Activated effector memory CD4-positive, alpha-beta T cell treated with Interleukin-2 at 50 U/mL for 16 hours (primary cell): ENCODE measurements around the gene TRAPPC3.
"Not testable (repeated sequence)": the region's sequence is repeated elsewhere in the genome, so short reads cannot be mapped to it uniquely, and the experiment has no call there.

Experiments
- DNase-seq: peaks from one replicate; pipeline ENCODE4 v3.0.0-alpha.2; 2020

TRAPPC3 gene

GRCh38 chr1:36149237-36149972 is at the start of gene TRAPPC3:
Gene TRAPPC3, minus strand, starts transcription at chr1:36149486. Its CDS starts 108 bp downstream, at chr1:36149378.
- DNase-seq = peak; percentile 99

- DNase-seq = no peak
These were observed 49.4 kb upstream of the TRAPPC3 start for GRCh38 chr1:36198641-36199040.

- DNase-seq = not testable (repeated sequence)
These were observed 47.5 kb upstream of the TRAPPC3 start for GRCh38 chr1:36196805-36197204.

GRCh38 chr1:36187800-36188593 is 38.7 kb upstream of the TRAPPC3 start:
- peak; percentile 71 for DNase-seq

- no peak for DNase-seq
These were observed 34.1 kb upstream of the TRAPPC3 start for GRCh38 chr1:36183309-36183856.

- DNase-seq = no peak
These were observed 33.4 kb upstream of the TRAPPC3 start for GRCh38 chr1:36182734-36183133.

- DNase-seq = no peak
These were observed 29.9 kb upstream of the TRAPPC3 start for GRCh38 chr1:36179220-36179600.

GRCh38 chr1:36178471-36179219 is 29.4 kb upstream of the TRAPPC3 start:
- DNase-seq = no peak

- DNase-seq = no peak
These were observed 28.5 kb upstream of the TRAPPC3 start for GRCh38 chr1:36177589-36178431.

- DNase-seq = no peak
These were observed 27.0 kb upstream of the TRAPPC3 start for GRCh38 chr1:36176106-36176949.

GRCh38 chr1:36175137-36176095 is 26.1 kb upstream of the TRAPPC3 start:
- DNase-seq = no peak

GRCh38 chr1:36174713-36175112 is 25.4 kb upstream of the TRAPPC3 start:
- no peak for DNase-seq

- no peak for DNase-seq
These were observed 23.7 kb upstream of the TRAPPC3 start for GRCh38 chr1:36172983-36173382.

GRCh38 chr1:36172017-36172747 is 22.9 kb upstream of the TRAPPC3 start:
- no peak for DNase-seq

- no peak for DNase-seq
These were observed 21.5 kb upstream of the TRAPPC3 start for GRCh38 chr1:36170643-36171412.

GRCh38 chr1:36168514-36168913 is 19.2 kb upstream of the TRAPPC3 start:
- DNase-seq = no peak

- no peak for DNase-seq
These were observed 17.9 kb upstream of the TRAPPC3 start for GRCh38 chr1:36166938-36167905.
